ENCODE measurements around the gene LUZP2.

Gene LUZP2

DNA sequence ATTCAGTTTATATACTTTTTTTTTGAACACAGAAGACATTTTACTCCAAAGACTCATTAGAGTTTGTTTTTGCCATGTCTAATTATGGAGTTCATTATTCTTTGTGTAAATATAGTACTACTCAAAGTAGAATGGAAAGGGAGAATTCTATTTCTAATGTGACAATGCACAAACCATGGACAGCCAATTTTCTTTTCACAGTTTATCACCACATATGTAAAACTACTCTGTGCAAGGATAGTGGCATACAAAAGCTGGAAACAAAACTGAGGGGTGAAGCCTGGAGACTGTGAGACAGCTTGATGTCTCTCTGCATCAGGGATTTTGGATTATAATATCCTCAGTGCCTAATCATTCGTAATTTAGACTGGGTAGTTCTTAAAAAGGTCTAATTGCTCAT, 75.5 kb downstream of the LUZP2 start:
- no peak for DNase-seq

DNA sequence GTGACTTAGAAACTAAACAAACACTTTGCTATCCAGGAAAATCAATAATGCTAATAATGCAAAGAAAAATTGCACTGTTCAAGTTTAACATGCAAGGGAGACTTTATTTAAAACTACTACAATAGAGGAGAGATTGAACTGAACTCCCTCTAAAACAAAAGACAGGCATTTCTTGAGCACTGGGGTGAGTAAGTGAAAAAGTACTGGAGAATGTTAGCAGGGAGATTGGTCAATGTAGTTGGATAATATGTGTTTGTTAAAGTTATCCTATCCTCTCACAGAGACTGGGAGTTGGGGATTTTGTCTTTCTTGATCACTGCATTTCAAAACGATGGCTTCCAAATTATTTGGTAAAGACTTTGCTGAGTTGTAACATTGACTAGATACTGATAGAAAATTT, 77.6 kb downstream of the LUZP2 start:
- no peak for DNase-seq

DNA sequence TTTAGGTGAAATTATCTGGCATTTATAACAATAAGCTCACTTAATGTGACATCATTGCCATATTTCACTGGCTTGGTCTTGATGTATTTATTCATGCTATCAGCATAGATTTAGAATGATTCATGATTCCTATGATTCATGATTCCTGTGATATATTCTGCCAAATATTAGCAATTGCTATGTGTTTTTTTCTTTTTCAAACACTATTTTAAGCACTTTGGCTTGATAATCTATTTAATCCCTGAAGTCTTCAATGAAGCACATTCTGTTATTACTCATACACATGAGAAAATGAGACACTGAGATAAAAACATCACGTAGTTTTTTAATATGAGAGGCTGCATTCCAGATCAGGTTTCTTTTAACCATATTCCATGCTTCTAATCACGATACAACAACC, 78.5 kb downstream of the LUZP2 start:
- DNase-seq = no peak

DNA sequence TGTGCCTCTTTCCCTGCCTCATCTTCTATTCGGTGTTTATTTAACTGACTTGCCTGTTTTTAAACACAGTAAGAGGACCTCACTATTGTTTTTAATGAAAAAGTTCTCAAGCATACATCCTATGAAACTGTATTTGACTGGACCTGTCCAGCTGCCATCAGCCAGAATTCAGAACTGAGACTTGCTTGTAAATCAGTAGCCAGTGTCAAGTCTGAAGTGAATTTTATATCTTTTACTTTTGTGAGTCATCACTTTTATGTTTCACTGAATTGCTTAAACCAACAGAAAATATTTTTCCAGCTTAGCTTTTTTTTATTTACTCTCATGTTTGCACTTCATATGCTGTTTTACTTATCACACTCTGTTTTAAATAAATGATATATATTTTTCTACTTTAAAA, 88.3 kb downstream of the LUZP2 start:
- no peak for DNase-seq

DNA sequence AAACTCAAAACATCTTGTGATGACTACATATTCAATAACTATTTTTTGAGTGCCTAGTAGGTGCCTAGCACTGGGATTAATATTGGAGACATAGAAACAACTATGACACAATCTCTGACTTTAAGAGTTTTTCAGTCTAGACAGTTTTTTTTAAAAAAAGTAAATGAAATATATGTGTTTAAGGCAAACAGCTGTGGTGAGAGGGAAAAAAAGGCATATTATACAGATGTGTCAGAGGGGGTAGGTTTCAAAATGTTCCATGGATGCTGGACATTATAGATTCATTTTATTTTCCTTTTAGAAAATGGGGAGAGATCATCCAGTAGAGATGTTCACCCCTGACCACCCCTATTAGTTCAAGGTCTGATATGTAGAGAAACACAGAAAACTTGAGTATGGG, 90.8 kb downstream of the LUZP2 start:
- no peak for DNase-seq

DNA sequence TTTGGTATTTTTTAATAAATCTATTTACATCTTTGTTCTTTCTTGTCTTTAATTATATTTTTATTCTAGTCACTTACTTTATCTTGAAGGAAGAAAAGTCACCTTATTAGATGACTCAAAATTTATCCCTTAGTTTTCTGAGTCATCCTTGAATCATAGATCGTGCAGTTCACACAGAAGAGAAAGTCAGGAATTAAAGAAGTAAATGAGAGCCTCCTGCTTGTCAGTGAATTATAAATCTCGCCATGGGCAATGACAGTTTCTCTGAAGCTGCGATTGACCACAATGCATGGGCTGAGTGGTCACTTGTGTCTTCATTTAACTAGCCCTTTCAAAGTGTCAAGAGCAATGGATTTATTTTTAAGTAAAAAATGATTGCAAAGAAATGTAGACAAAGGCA, 91.2 kb downstream of the LUZP2 start:
- no peak for DNase-seq

DNA sequence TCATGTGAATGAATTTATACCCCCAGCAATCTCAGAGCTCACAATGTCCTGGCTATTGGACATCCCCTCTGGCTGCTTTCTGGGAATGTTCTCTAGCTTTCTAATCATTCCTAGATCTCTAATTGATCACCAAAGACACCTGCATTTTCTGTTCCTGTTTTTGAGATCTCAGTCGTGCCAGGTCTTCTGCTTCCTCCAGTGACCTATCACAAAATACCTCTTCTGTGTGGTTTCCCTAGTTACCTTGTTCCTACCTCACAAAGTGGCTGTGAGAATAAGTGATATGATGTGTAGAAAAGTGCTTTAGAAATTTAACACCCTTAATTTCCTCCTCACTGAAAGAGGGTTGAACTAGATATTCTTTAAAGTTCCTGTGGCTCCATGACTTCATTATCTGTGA, 92.2 kb downstream of the LUZP2 start:
- no peak for DNase-seq

DNA sequence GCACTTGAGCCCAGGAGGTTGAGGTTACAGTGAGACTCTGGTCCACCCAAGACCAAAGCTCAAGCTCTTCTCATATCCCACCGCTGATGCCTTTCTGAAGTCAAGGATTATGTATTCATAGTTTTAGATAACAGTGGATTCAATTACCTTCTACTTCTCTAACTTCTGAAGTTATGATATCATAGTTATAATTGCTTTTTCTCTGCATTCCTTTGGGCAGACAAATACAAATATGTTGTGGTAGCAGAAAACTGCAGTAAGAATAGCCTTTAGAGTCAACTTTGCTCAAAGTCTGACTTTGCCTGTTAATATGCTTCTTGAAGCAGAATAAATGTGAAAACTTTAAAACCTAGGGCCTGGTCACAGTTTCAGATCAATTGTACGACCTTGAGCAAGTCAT, 94.4 kb downstream of the LUZP2 start:
- DNase-seq = no peak

DNA sequence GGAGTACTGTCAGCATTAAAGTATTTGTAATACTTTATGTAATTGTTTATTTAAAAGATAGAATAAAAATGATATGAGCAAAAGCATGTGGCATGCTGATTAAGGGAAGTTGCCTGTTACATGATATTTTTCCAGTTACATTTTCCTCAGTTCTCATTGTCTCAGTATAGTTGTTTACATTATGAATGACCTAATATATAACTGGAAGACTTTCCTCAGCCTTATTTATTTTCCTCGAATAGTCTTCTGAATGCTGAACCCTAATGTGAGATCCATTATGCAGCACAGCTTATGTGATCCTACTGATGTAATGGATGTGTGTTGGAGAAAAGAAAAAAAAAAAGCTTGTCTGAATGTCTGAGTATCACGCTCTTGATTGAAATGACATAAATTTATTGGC, 95.5 kb downstream of the LUZP2 start:
- DNase-seq = no peak

DNA sequence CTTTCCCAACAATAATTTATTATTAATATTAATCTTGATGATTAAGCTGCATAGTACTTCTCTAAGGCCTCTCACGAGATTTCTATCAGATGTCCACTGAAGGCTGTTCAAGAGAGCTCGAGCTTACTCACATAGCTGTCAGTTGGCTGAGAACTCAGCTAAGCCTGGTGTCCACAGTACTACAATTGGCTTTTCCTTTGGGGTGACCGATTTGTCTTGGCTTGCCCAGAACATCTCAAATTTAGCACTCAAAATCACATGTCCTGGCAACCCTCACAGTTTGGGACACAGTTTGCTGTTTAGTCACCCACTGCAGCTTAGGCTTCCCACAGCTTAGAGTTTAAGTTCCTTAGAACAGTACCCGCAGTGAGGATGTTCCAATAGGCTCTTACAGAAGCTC, 96.5 kb downstream of the LUZP2 start:
- no peak for DNase-seq

DNA sequence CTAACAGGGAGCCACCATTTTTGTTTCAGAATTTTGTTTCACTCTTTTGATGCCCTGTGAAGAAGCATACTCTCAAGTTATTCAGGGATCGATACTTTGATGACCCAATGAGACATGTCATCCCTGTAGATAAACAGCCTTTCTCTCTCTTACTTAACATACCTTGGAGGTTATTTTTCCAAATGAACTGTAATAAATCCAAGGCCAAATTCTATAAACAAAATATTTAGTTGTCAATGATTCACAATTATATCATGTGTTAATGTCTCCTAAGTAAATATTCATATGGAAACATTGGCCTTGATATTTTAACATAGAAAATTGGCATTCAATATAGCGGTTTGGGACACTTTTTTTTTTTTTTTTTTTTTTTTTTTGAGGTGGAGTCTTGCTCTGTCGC, 97.5 kb downstream of the LUZP2 start:
- DNase-seq = no peak

DNA sequence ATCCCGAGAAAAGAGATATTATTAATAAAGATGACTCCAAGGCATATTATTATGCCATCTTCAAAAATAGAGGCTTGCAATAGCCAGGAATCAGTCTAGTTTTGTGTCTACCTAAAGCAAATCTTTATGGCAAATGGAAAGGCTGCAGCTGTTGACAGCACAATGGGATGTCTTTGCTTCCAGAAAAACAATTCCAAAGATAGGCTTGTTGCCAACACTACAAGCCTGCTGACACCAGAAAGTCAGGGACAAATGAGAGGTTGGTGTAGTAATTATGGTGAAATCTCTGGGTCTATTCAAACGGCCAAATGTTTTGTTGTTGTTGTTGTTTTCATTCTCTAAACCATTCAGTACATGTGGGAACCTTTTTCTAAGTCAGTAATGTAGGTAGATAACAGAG, 101.8 kb downstream of the LUZP2 start:
- no peak for DNase-seq

DNA sequence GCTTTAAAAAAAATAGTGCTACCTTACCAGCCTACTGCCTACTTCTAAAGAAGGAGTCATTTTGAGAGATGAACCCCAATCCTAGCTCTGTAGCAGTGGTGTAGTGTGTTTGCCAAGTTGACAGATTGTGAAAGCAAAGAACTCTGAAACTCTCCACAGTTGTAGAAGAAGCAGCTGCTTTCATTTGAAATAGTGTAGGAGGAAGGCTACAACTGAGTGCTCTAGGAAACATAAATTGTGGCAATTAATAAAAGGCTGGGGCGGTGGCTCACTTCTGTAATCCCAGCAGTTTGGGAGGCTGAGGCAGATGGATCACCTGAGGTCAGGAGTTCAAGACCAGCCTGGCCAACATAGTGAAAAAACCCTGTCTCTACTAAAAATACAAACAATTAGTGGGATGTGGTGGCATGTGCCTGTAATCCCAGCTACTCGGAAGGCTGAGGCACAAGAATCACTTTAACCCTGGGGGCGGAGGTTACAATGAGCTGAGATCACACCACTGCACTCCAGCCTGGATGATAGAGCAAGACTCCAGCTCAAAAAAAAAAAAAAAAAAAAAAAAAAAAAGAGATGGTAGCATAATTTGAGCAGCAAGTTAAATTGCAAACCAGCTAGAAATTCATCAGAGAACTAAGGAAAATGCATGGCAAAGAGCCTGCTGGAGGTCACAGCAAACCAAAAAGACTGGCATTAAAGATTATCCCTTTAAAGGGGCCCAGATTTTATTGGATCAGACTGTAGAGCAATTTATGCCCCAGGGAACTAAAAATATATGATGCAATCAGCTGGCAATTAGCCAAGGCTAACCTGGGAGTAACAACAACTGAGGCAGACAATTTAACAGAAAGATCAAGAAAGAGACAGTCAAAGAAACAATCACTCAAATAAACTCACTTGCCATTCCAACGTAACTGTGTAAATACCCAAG, 112.6 kb downstream of the LUZP2 start:
- DNase-seq = no peak

DNA sequence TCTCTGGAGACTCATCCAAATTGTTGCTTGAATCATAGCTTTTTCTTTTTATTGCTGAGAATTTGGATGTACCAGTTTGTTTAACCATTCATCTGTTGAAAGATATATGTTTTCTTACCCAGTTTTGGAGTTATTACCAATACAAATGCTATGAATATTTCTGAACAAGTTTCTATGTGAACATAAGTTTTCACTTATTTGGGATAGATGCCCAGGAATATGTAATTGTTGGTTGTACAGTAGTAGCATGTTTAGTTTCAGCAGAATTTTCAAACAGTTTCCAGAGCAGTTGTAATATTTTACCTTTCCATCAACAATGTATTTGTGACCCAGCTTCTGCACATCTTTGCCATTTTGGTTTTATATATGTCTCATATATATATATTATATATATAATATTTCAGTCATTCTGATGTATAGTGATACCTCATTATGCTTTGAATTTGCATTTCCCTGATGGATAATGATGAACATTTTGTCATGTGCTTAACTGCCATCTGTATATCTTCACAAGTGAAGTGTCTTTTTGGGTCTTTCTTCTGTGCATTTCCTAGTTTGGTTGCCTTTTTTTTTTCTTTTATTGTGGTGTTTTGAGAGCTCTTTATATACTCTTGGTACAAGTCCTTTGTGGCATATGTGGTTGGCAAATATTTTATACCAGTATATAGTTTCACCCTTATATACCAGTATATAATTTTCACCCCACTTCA, 118.8 kb downstream of the LUZP2 start:
- no peak for DNase-seq

DNA sequence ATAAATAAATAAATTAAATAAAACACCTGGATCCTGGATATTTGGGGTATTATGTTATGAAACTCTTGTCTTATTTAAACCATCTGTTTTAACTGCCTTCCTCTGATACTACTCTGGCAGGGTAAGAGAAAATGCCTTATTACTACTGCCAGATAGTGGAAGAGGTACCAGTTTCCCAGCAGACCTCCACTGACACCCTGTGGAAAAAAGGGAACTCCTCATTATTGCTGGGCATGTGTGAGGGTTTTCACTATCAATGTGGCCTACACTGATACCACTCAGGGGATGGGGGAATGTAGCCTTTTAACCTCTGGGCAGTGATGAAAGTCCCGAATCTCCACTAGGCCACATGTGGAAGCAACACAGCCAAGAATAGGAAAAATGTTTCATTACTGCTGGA, 121.0 kb downstream of the LUZP2 start:
- DNase-seq = no peak

DNA sequence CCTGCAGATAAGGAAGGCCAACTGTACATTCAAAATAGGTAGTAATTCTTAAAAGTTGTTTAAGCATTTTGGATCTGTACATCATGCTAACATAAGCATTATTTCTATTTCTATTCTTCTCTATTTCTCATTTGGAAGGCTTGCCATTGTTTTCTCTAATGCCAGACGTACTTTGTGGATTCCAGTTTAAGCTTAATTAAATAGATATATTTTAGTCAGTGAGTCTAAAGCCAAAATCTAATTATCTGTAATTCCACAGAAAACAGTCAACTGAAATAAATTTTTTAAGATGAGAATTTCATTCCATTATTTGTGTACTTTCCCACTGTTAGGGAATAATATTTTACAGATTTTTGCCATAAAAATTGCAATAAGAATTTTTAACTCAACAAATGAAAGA, 123.0 kb downstream of the LUZP2 start:
- no peak for DNase-seq

DNA sequence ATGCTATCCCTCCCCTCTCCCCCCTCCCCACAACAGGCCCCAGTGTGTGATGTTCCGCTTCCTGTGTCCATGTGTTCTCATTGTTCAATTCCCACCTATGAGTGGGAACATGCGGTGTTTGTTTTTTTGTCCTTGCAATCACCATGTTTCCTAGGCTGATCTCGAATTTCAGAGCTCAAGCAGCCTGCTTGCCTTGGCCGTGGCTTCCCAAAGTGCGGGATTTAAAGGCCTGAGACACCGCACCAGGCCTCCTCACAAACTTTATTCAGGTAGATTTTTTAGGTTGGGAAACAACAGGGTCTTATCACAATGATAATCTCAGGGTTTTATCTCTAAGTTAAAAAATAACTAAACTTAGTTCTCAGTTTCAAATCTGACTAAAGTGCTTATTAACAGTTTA, 125.4 kb downstream of the LUZP2 start:
- DNase-seq = no peak

DNA sequence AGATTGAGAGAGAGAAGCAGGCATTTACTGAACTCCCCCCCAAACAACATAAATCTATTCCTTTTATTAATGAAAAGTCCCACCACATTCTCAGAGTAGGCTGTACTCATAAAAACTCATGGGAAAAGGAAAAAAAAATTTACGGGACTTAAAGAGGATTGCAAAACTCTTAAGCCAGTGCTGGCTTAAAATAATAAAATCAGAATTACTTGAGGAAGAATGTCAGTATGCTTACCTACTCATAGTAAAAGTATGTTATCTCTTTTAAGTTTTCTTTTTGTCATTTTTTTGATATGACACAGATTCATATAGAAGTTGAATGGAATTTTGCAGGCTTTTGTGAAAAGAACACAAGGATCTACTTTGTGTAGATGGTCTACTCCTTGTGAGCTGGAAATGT, 126.3 kb downstream of the LUZP2 start:
- DNase-seq = no peak

DNA sequence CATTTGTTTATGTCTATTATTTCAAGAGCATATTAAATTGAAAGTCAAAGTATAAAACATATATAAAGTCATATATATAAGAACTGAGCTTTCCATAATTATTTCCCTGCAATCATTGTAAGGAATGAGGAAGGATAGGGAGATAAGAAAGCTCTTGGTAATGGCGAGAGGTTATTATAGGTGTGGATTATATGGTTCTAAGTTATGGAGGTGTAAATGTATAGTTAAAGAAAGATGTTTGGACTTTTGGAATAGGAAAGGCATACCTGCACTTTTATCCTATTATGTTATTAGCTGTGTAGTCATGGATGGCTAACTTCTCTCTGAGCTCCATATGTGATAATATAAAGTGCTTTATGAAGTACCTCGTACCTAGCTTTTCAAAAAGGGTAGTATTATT, 127.6 kb downstream of the LUZP2 start:
- DNase-seq = no peak

DNA sequence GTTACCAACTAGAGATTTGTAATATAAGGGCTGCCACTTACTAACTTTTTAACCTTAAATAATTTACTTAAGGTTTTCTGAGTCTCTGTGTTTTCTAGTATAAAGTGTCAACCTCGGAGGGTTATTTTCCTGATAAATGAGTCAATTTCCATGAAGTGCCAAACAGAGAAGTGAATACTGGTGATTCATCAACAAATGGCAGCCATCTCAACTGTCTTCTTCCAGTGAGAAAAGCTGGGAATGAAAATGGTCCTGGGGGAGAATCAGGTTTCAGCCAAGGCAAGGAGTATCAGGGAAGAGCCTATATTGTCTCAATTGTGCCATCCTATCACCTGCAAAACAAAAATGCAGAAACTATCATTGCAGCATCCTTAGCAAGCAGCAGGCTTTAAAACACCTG, 129.1 kb downstream of the LUZP2 start:
- DNase-seq = no peak

DNA sequence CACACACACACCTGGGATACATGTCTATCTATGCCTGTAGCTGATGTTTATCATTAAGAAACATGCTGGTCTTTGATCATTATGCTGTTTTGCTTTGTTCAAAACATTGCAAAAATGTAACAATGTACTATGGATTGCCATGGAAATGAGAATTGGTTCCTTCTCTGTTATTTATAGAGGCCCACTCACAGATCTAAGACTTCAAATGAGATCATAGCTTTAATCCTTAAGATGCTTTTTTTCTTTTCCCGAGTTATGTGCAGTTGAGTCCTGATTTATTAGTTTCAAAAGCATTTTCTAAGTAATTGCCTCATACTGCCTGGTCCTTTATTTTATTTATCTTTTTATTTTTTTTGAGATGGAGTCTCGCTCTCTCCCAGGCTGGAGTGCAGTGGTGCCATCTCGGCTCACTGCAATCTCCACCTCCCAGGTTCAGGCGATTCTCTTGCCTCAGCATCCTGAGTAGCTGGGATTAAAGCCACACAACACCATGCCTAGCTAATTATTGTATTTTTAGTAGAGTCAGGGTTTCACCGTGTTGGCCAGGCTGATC, 131.4 kb downstream of the LUZP2 start:
- no peak for DNase-seq

DNA sequence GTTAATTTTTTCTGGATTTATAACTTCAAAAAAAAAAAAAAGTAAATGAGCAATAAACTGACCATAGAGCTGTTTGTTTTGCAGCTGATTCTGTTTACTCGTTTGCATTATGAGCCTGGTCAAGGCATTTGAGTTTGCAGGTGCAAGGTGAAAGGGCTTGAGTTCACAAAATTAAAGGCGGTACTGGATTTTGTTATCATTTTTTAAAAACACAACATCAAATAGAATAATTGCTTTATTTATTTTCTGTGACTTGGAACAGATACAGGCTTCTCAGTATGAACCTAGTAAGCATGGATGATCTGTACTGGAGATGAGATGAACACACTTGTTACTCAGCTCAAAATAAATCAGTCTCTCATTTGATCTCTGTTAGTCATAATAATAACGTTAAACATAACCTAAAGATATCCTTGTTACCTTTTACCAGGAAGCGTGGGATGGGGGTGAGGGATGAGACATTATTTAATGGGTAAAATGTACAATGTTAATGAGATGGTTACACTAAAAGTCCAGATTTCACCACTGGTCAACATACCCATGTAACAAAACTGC, 137.8 kb downstream of the LUZP2 start:
- DNase-seq = no peak

DNA sequence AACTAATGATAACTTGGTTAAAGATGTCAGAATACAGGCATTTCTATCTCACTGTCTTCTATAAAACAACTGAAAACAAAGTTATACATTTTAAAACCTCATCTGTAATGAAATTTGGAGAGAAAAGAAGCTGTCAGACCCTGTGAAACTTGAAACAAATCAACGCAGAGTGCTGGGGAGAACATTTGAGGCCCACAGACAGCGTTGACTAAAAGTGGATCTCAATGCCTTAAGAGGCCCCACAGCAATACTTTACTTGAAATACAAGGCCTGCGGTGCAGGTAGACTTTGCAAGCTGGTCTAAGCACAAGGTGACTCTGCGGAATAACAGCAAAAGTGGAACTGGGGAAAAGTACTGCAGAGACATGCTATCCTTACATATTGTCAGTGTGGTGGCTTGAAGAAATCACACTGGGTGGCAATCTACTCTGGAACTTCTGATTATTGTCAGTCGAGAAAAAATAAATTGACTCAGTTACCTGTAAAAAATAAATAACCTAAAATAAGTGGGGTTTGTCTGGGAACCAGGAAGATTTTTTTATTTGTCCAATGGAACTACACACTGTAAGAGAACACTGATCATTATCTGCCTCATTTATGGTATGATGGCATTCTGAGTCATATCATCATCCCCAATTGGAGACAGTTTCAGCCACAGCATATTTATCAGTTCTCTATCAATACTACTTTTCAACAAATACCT, 138.9 kb downstream of the LUZP2 start:
- no peak for DNase-seq
